Body of pancreas (tissue), 4 donors: ENCODE measurements around the gene LRIT2. TPM values are rescaled to one million over a fixed set of nuclear protein-coding genes. Genes with fewer than 3 reads are reported as not detected.

Experiments
- ATAC-seq: fragments of 150-250 bp; one replicate; pipeline ENCODE4 v1.9.1; 2016
- DNase-seq, 4 donors: peaks; one replicate each; pipeline ENCODE4 v3.0.0-alpha.2; 2019
- H3K27ac ChIP-seq, 4 donors: fragments of 200-600 bp; sonication (generic); 1 replicate in 3 of 4; 2 replicates in 1 of 4; pipeline versions ENCODE4 v1.5.1 to v1.6.1; 2016 to 2019; ENCODE audit warnings: mild to moderate bottlenecking in 1 of 4, mixed read lengths in 1 of 4, moderate library complexity in 1 of 4
- H3K27me3 ChIP-seq, 2 donors: fragments of 200-600 bp; sonication (generic); one replicate each; pipeline ENCODE4 v1.6.0; 2016; ENCODE audit warnings: mild to moderate bottlenecking in 1 of 2
- H3K36me3 ChIP-seq, 2 donors: fragments of 200-600 bp; sonication (generic); replicated peaks in 1 of 2; 2 replicates each; pipeline ENCODE4 v1.5.1; 2016; ENCODE audit warnings: low read depth in 2 of 2; ENCODE audit not compliant: insufficient read depth in 1 of 2
- H3K4me1 ChIP-seq: fragments of 200-600 bp; sonication (generic); one replicate; pipeline ENCODE4 v1.6.0; 2016
- H3K4me3 ChIP-seq, 2 donors: fragments of 200-600 bp; sonication (generic); 1 replicate in 1 of 2; 2 replicates in 1 of 2; pipeline ENCODE4 v1.5.1; 2016 to 2019
- H3K9me3 ChIP-seq, 3 donors: fragments of 200-600 bp; sonication (generic); 1 replicate in 2 of 3; 2 replicates in 1 of 3; pipeline ENCODE4 v1.5.1; 2016
- CTCF ChIP-seq, 7 experiments: fragments of 450-650 bp in 4 of 7; fragments of 200-600 bp in 3 of 7; sonication (generic) in 3 of 7; IDR thresholded peaks; one replicate each; pipeline ENCODE4 v1.5.1; 2016 to 2019; ENCODE audit warnings: antibody characterized with exemption in 7 of 7
- POLR2A ChIP-seq, 3 donors: fragments of 450-650 bp; IDR thresholded peaks; one replicate each; pipeline ENCODE4 v1.6.1; 2016; ENCODE audit warnings: antibody characterized with exemption in 3 of 3, mild to moderate bottlenecking in 2 of 3
- WGBS, 2 donors: methylation state at CpG; one replicate each; pipeline ENCODE4 v1.1.5; 2017; 5-methylcytosine and 5-hydroxymethylcytosine counted together
- intact Hi-C: fragments of 100-400 bp; cut with DNase I; formaldehyde crosslinking; loops from one replicate; pipeline ENCODE4 v1.15.1; 2023
- total RNA-seq, 2 donors: library from RNA; depleted of rRNA; stranded (reverse); fragments of >200 nt; gene quantifications; one replicate each; pipeline ENCODE4 v1.1.0, GENCODE V29; 2016

LRIT2 gene
- total RNA-seq, 2 donors from 2014 or later, result not detected

- no peak for ATAC-seq
- no peak for TF ChIP-seq POLR2A (IDR thresholded peaks at IDR 0.05)
- TF ChIP-seq CTCF (IDR thresholded peaks at IDR 0.05), result peak in 6 of 7 experiments; percentile 11 to 34 (median 28)
- no peaks in the 10 kb centered on the region for H3K36me3 ChIP-seq
- no peak overlapping the region for H3K27ac ChIP-seq
- H3K27me3 ChIP-seq, result no peaks in the 10 kb centered on the region
- no peaks in the 10 kb centered on the region for H3K4me1 ChIP-seq
- peak; percentile 20 to 58 (median 36) for DNase-seq
- intact Hi-C loops, result loop anchor here (10.0 kb wide), 1 partner anchor 107 kb away; no protein-coding TSS in a partner anchor
- 35 to 50% methylated on average over 7 of the region's 7 CpGs for WGBS, 2 donors
- H3K4me3 ChIP-seq, result no peak overlapping the region
- H3K9me3 ChIP-seq, result no peaks in the 10 kb centered on the region
These were observed 42.3 kb upstream of the LRIT2 start for GRCh38 chr10:84267503-84268126.

GRCh38 chr10:84265418-84265817 is 40.1 kb upstream of the LRIT2 start:
- TF ChIP-seq CTCF (IDR thresholded peaks at IDR 0.05) (no peak), POLR2A (IDR thresholded peaks at IDR 0.05) (no peak)
- Histone ChIP-seq H3K27me3 (no peaks in the 10 kb centered on the region), H3K36me3 (no peaks in the 10 kb centered on the region), H3K9me3 (no peaks in the 10 kb centered on the region), H3K4me3 (no peak overlapping the region), H3K27ac (no peak overlapping the region), H3K4me1 (no peaks in the 10 kb centered on the region)
- intact Hi-C loops, result loop anchor here (10.0 kb wide), 1 partner anchor 109 kb away; no protein-coding TSS in a partner anchor
- DNase-seq (no peak), ATAC-seq (no peak)
- WGBS, 2 donors, result 65 to 74% methylated on average over 4 of the region's 4 CpGs

- intact Hi-C loops, result loop anchor here (5.0 to 10.0 kb wide), 2 partner anchors 110 to 278 kb away; no protein-coding TSS in a partner anchor
- TF ChIP-seq CTCF (IDR thresholded peaks at IDR 0.05), result peak; percentile 78 to 93 (median 87)
- TF ChIP-seq POLR2A (IDR thresholded peaks at IDR 0.05), result no peak
- WGBS, 2 donors, result 0 to 4% methylated on average over 11 of the region's 11 CpGs
- Histone ChIP-seq H3K4me1 (no peaks in the 10 kb centered on the region), H3K9me3 (no peaks in the 10 kb centered on the region), H3K36me3 (no peaks in the 10 kb centered on the region), H3K4me3 (no peak overlapping the region), H3K27ac (no peak overlapping the region), H3K27me3 (no peaks in the 10 kb centered on the region)
- DNase-seq, result peak; percentile 67 to 79 (median 72)
- ATAC-seq, result peak; percentile 85
These were observed 39.3 kb upstream of the LRIT2 start for GRCh38 chr10:84264611-84265141.

- TF ChIP-seq CTCF (IDR thresholded peaks at IDR 0.05) (no peak), POLR2A (IDR thresholded peaks at IDR 0.05) (no peak)
- ATAC-seq, result no peak
- Histone ChIP-seq H3K27ac (no peak overlapping the region), H3K9me3 (no peaks in the 10 kb centered on the region), H3K27me3 (no peaks in the 10 kb centered on the region), H3K4me3 (no peak overlapping the region), H3K36me3 (no peaks in the 10 kb centered on the region), H3K4me1 (no peaks in the 10 kb centered on the region)
- 69 to 80% methylated on average over 5 of the region's 5 CpGs for WGBS, 2 donors
- intact Hi-C loops, result loop anchor here (5.0 to 10.0 kb wide), 2 partner anchors 111 to 279 kb away; no protein-coding TSS in a partner anchor
- DNase-seq, result no peak
These were observed 38.4 kb upstream of the LRIT2 start for GRCh38 chr10:84263716-84264115.
